ENCODE data around the gene PPIL1. TPM values are rescaled to one million over a fixed set of nuclear protein-coding genes. Genes with fewer than 3 reads are reported as not detected.
A peak's percentile ranks its signal among the peaks of the same experiment; 100 is the strongest.

PPIL1 gene
- total and polyA plus RNA-seq, 3 experiments from 2014 or later, result 23.3 to 68.8 (median 66.6) TPM

DNA sequence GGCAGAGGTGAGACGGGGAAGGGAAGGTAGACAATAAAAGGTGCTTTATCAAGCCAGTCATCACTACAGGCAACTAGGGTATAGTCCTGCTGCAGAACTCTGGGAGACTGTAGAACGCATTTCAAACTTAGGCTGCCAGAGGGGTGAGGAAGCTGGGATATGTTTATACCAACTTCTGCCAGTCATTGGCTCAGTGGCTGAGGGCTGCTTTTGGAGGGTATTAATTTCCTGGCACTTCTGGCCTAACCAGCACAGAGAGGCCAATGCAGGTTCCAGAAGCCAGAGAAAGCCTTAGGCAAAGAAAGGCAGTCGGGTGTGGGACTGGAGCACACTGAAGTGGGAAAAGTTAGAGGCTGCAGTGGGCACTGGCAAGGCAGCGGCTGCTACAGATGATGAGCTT, 31.4 kb downstream of the PPIL1 start:
- H3K36me3 ChIP-seq (ENCODE audit: insufficient read depth, low read length), result no peaks in the 10 kb centered on the region
- H3K4me3 ChIP-seq (ENCODE audit: low read length), result no peak overlapping the region
- no peak overlapping the region for H3K27ac ChIP-seq (ENCODE audit: low read depth, low read length)
- H3K27me3 ChIP-seq (ENCODE audit: insufficient read depth, low read length, poor library complexity, severe bottlenecking), result peaks cover 11% of the 10 kb centered on the region
- H3K9me3 Mint-ChIP-seq, result no peaks in the 10 kb centered on the region
- H3K36me3 Mint-ChIP-seq, result no peaks in the 10 kb centered on the region
- peak in 1 of 5 donors; percentile 0 for DNase-seq
- H3K27ac Mint-ChIP-seq, result no peak overlapping the region
- POLR2A ChIA-PET, result interaction anchor here (0.6 kb wide), 1 partner anchor 1422 kb away, joined by 3 read pairs; no protein-coding TSS in a partner anchor
- peaks cover 21% of the 10 kb centered on the region in 2 donors for H3K27me3 Mint-ChIP-seq
- CTCF ChIA-PET, result no interaction called here
- H3K4me1 ChIP-seq (ENCODE audit: insufficient read depth, low read length), result peaks cover 15% of the 10 kb centered on the region
- no peak overlapping the region for H3K4me3 Mint-ChIP-seq
- no peaks in the 10 kb centered on the region for H3K9me3 ChIP-seq (ENCODE audit: low read length)
- peaks cover 11 to 23% (median 12%) of the 10 kb centered on the region in 3 donors for H3K4me1 Mint-ChIP-seq

DNA sequence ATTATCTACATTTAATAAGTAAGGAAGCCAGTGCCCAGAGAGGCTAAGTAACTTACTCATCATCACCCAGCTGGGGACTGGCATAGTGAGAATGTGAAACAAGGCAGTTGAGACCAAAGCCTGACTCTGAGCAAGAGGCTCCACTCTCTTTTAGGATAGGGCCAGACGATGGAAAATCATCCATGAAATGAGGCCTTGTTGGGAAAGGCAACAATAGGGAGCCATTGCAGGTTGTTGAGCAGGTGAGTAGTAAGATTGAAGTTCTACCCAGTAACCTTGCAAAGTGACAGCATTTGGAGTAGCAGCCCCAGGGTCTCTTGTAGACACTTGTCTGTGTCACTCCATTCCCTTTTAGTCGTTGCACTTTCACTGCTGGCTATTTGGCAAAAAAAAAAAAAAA, 32.8 kb downstream of the PPIL1 start:
- H3K27me3 Mint-ChIP-seq, result peaks cover 28 to 31% of the 10 kb centered on the region in 2 donors
- ChIA-PET CTCF (no interaction called here), POLR2A (no interaction called here)
- Histone ChIP-seq H3K9me3 (ENCODE audit: low read length) (no peaks in the 10 kb centered on the region), H3K27ac (ENCODE audit: low read depth, low read length) (no peak overlapping the region), H3K27me3 (ENCODE audit: insufficient read depth, low read length, poor library complexity, severe bottlenecking) (peaks cover 15% of the 10 kb centered on the region), H3K4me1 (ENCODE audit: insufficient read depth, low read length) (peaks cover 15% of the 10 kb centered on the region), H3K36me3 (ENCODE audit: insufficient read depth, low read length) (no peaks in the 10 kb centered on the region), H3K4me3 (ENCODE audit: low read length) (no peak overlapping the region)
- no peaks in the 10 kb centered on the region for H3K9me3 Mint-ChIP-seq
- no peak for DNase-seq
- H3K4me3 Mint-ChIP-seq, result no peak overlapping the region
- no peaks in the 10 kb centered on the region for H3K36me3 Mint-ChIP-seq
- no peak overlapping the region for H3K27ac Mint-ChIP-seq
- peaks cover 11 to 23% (median 12%) of the 10 kb centered on the region in 3 donors for H3K4me1 Mint-ChIP-seq

DNA sequence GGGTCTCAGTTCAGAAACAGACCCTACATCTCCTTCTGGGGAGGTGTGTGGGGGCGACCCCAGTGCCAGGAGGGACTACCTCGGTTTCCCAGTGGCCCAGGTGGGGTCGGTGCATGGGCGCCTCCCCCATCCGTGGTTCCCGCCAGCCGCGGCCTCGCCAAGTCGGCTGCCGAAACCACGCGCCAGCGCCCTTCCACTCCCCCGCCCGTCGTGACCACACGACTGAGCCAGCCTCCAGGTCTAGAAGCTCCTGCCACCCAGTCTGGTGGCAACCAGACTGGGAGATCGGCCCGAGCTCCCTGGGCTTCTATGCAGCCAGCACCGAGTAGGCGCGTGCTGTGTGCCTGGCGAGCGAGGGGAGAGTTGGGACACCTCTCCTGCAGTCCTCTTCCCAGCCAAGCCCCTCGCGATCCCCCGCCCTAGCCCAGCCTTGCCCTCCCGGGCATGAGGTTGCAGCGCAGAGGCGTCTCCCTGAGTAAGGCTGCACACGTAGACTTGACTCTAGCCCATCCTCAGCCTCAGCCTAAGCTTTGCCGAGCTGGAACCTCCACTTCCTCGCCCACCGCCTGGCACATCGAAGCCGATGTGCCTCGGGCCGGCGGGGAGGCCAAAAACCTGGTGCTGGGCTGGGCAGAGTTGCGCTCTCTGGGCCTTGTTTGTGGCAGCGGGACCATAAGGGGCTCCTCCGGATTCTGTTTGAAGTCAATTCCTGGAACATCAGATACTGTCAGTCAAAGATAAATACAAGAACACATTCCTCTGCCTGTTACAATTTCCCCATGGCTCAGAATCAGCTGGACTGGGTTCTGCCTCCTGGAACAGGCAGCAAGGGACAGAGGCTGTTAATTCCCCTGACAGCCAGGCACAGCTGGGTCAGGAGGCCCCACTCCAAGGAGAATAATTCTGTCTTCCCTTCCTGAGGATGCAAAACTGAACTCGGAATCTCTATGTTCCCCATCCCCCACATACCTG, 33.9 kb downstream of the PPIL1 start:
- peaks cover 15% of the 10 kb centered on the region for H3K4me1 ChIP-seq (ENCODE audit: insufficient read depth, low read length)
- peaks cover 15% of the 10 kb centered on the region for H3K27me3 ChIP-seq (ENCODE audit: insufficient read depth, low read length, poor library complexity, severe bottlenecking)
- H3K9me3 ChIP-seq (ENCODE audit: low read length), result no peaks in the 10 kb centered on the region
- Mint-ChIP-seq H3K27ac (peak overlapping the region in 2 of 8 donors; percentile 19 to 27), H3K27me3 (peaks cover 28 to 31% of the 10 kb centered on the region in 2 donors), H3K4me1 (peaks cover 11 to 23% (median 12%) of the 10 kb centered on the region in 3 donors), H3K4me3 (peak overlapping the region; percentile 46 to 78 (median 74)), H3K9me3 (no peaks in the 10 kb centered on the region), H3K36me3 (no peaks in the 10 kb centered on the region)
- peak overlapping the region; percentile 38 for H3K4me3 ChIP-seq (ENCODE audit: low read length)
- no peak overlapping the region for H3K27ac ChIP-seq (ENCODE audit: low read depth, low read length)
- peak; percentile 8 to 52 (median 11) for DNase-seq
- ChIA-PET CTCF (no interaction called here), POLR2A (no interaction called here)
- H3K36me3 ChIP-seq (ENCODE audit: insufficient read depth, low read length), result no peaks in the 10 kb centered on the region

DNA sequence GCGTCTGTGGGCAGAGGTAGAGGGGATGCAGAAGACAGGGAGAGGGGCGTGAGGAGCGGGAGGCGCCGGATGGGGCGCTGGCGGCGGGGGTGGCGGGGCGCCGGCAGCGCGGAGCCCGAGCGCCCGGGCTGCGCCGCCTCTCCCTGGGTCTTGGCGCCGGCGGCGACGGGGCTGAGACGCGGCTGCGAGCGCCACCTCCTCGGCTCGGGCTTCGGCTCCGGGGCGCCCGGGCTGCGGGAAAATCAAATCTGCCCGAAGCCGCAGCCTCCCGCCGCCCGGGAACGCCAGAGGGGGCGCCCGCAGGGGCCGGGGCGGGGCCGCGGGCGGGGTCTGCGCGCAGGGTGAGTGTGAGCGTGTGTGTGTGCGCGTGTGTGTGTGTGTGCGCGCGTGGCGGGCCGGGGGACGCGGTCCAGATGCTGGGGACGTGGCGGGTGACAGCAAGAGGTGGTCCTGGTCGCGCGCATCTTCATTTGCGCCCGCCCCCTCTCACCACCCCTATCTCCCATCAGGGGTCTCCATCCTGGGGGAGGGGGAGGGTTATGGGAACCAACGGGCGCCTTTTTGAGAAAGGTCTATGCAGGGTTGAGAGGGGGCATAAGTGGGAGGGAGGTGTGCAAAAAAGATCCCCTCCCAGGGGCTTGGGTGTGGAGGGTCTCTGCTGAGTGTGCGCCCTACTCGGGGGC, 34.7 kb downstream of the PPIL1 start:
- H3K4me3 Mint-ChIP-seq, result peak overlapping the region; percentile 46 to 91 (median 77)
- DNase-seq, result peak; percentile 9 to 57 (median 29)
- CTCF ChIA-PET, result no interaction called here
- H3K36me3 Mint-ChIP-seq, result peaks cover 0 to 3% (median 0%) of the 10 kb centered on the region in 3 donors
- Histone ChIP-seq H3K36me3 (ENCODE audit: insufficient read depth, low read length) (no peaks in the 10 kb centered on the region), H3K4me3 (ENCODE audit: low read length) (peak overlapping the region; percentile 38), H3K4me1 (ENCODE audit: insufficient read depth, low read length) (peaks cover 15% of the 10 kb centered on the region), H3K27me3 (ENCODE audit: insufficient read depth, low read length, poor library complexity, severe bottlenecking) (peaks cover 15% of the 10 kb centered on the region), H3K27ac (ENCODE audit: low read depth, low read length) (no peak overlapping the region), H3K9me3 (ENCODE audit: low read length) (no peaks in the 10 kb centered on the region)
- H3K27ac Mint-ChIP-seq, result peak overlapping the region in 2 of 8 donors; percentile 27 to 29
- POLR2A ChIA-PET, result no interaction called here
- no peaks in the 10 kb centered on the region for H3K9me3 Mint-ChIP-seq
- peaks cover 11 to 23% (median 12%) of the 10 kb centered on the region in 3 donors for H3K4me1 Mint-ChIP-seq
- peaks cover 27 to 32% of the 10 kb centered on the region in 2 donors for H3K27me3 Mint-ChIP-seq

DNA sequence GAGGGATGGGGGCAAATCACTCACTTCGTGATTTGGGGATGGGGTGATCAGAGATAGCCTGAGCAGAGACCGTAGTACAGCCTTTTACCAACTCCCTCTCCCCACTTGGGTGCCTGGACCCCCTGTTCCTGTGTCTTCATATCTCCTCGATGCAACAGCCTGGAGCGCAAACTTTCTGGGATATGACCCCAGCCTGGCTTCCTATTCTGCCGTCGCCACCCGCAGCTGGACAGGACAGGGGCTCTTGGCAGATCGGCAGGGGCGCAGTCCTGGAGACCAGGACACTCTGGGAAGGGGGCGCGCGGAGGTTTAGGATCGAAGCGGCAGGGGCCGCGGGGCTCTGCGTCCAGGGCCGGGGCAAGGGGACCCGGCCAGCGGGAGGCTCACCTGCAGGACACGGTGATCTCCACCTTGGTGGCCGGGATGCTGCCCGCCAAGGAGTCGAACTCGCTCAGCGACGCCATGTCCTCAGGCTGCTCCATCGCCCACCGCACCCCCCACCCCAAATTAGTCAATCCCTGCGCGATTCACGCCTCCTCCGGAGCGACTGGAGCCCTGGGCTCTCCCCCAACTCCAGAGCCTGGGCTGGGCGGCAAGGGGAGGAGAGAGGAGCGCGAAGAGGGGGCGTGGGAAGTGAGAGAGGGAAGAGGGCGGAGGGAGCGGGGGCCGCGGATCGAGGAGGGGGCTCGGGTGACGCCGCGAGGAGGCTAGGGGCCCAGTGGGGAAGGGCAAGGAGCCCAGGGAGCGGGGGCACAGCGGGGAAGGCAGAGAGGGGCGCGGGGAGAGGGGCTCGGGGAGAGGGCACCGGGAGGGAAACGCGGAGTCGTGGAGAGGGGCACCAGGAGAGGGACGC, 35.5 kb downstream of the PPIL1 start, which contains the start of gene CPNE5:
Gene CPNE5 (minus strand): TSS at position 549 of the 853 bp plus-strand sequence. CDS start 67 bp downstream, at position 482.
- Mint-ChIP-seq H3K27me3 (peaks cover 27 to 35% of the 10 kb centered on the region in 2 donors), H3K36me3 (peaks cover 0 to 3% (median 0%) of the 10 kb centered on the region in 3 donors), H3K27ac (peak within 1 kb of the TSS in 3 of 8 donors; percentile 26 to 29 (median 27))

DNA sequence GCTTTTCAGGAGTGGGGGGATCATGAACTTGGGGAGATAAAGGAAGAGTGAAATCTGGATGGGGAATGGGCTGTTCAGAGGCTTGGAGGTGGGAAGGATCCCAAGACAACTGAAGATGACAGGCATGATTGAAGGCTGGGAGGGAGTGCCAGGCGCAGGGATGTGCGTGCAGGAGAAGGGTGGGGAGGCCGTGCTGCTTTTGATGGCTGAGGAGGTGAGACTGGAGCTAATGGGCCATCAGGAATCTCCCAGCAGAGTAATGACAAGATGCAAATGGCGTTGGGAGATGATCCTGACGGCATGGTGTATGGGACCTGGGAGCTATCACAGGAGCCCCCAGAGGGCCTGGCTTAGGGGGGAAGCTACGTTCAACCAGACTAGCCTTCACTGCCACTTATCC, 36.9 kb downstream of the PPIL1 start:
- H3K27me3 Mint-ChIP-seq, result peaks cover 27 to 40% of the 10 kb centered on the region in 2 donors
- no peaks in the 10 kb centered on the region for H3K9me3 Mint-ChIP-seq
- H3K27ac Mint-ChIP-seq, result peak overlapping the region in 1 of 8 donors; percentile 87
- H3K4me1 ChIP-seq (ENCODE audit: insufficient read depth, low read length), result peaks cover 15% of the 10 kb centered on the region
- H3K4me3 Mint-ChIP-seq, result peak overlapping the region in 4 of 7 donors; percentile 12 to 62 (median 50)
- no peak for DNase-seq
- H3K36me3 Mint-ChIP-seq, result peaks cover 0 to 3% (median 0%) of the 10 kb centered on the region in 3 donors
- no peak overlapping the region for H3K27ac ChIP-seq (ENCODE audit: low read depth, low read length)
- H3K9me3 ChIP-seq (ENCODE audit: low read length), result no peaks in the 10 kb centered on the region
- H3K4me1 Mint-ChIP-seq, result peaks cover 11 to 23% (median 12%) of the 10 kb centered on the region in 3 donors
- no peaks in the 10 kb centered on the region for H3K36me3 ChIP-seq (ENCODE audit: insufficient read depth, low read length)
- ChIA-PET POLR2A (interaction anchor here (0.5 kb wide), 1 partner anchor 497 kb away, joined by 3 read pairs; no protein-coding TSS in a partner anchor), CTCF (interaction anchor here (0.7 kb wide), 1 partner anchor 1520 kb away, joined by 3 read pairs; no protein-coding TSS in a partner anchor)
- H3K4me3 ChIP-seq (ENCODE audit: low read length), result no peak overlapping the region
- peaks cover 15% of the 10 kb centered on the region for H3K27me3 ChIP-seq (ENCODE audit: insufficient read depth, low read length, poor library complexity, severe bottlenecking)

More for the DNA sequence above, 35.5 kb downstream of the PPIL1 start, which contains the start of gene CPNE5:
- H3K4me3 ChIP-seq (ENCODE audit: low read length), result peak within 1 kb of the TSS; percentile 38
- peaks cover 15% of the 10 kb centered on the region for H3K4me1 ChIP-seq (ENCODE audit: insufficient read depth, low read length)
- peaks cover 15% of the 10 kb centered on the region for H3K27me3 ChIP-seq (ENCODE audit: insufficient read depth, low read length, poor library complexity, severe bottlenecking)
- ChIA-PET POLR2A (no interaction called here), CTCF (no interaction called here)
- H3K9me3 ChIP-seq (ENCODE audit: low read length), result no peaks in the 10 kb centered on the region
- Mint-ChIP-seq H3K4me1 (peaks cover 11 to 23% (median 12%) of the 10 kb centered on the region in 3 donors), H3K4me3 (peak within 1 kb of the TSS; percentile 46 to 91 (median 77)), H3K9me3 (no peaks in the 10 kb centered on the region)
- no peak for DNase-seq
- no peak within 1 kb of the TSS for H3K27ac ChIP-seq (ENCODE audit: low read depth, low read length)
- H3K36me3 ChIP-seq (ENCODE audit: insufficient read depth, low read length), result no peaks in the 10 kb centered on the region

DNA sequence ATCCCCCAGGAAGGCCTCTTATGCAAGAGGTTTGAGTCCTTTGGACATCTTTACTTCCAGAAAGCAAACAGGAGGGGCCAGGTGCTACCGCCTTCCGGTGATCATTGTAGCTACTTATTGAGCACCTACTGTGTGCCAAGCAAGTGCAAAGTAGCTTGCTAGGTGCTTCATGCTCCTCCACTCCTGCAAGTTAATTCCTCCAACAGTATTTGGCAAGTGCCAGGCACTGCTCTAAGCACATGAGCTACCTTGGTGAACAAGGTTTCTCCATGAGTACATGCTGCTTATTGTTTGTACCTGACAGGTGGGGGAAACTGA, 37.6 kb downstream of the PPIL1 start:
- H3K27me3 ChIP-seq (ENCODE audit: insufficient read depth, low read length, poor library complexity, severe bottlenecking), result peaks cover 15% of the 10 kb centered on the region
- no peak overlapping the region for H3K27ac Mint-ChIP-seq
- ChIA-PET CTCF (no interaction called here), POLR2A (no interaction called here)
- H3K4me1 Mint-ChIP-seq, result peaks cover 11 to 23% (median 12%) of the 10 kb centered on the region in 3 donors
- no peak overlapping the region for H3K27ac ChIP-seq (ENCODE audit: low read depth, low read length)
- no peaks in the 10 kb centered on the region for H3K36me3 ChIP-seq (ENCODE audit: insufficient read depth, low read length)
- H3K4me1 ChIP-seq (ENCODE audit: insufficient read depth, low read length), result peaks cover 15% of the 10 kb centered on the region
- no peak overlapping the region for H3K4me3 ChIP-seq (ENCODE audit: low read length)
- H3K9me3 Mint-ChIP-seq, result no peaks in the 10 kb centered on the region
- no peak for DNase-seq
- H3K36me3 Mint-ChIP-seq, result peaks cover 0 to 3% (median 0%) of the 10 kb centered on the region in 3 donors
- peaks cover 27 to 40% of the 10 kb centered on the region in 2 donors for H3K27me3 Mint-ChIP-seq
- H3K9me3 ChIP-seq (ENCODE audit: low read length), result no peaks in the 10 kb centered on the region
- H3K4me3 Mint-ChIP-seq, result peak overlapping the region in 1 of 7 donors; percentile 33
